ENCODE data around the gene RPL10. TPM values are rescaled to one million over a fixed set of nuclear protein-coding genes. Genes with fewer than 3 reads are reported as not detected.

The RPL10 gene
- total RNA-seq, 1 experiment from 2014 or later: 3,447 TPM

GRCh38 chrX:154401918-154402621 is 3.9 kb downstream of the RPL10 start:
- CTCF ChIA-PET: no interaction called here
- Histone ChIP-seq H3K27me3 (ENCODE audit: insufficient read depth, low read depth) (no peaks in the 10 kb centered on the region), H3K27ac (peak overlapping the region; percentile 97)

GRCh38 chrX:154402622-154403127 is 4.5 kb downstream of the RPL10 start:
- Histone ChIP-seq H3K27me3 (ENCODE audit: insufficient read depth, low read depth) (no peaks in the 10 kb centered on the region), H3F3A (ENCODE audit: insufficient read depth, low read depth) (peaks cover 42% of the 10 kb centered on the region), H4K20me1 (ENCODE audit: insufficient read depth) (peaks cover 22% of the 10 kb centered on the region), H3K9me2 (ENCODE audit: insufficient read depth) (no peaks in the 10 kb centered on the region), H3K36me3 (ENCODE audit: low read depth) (peaks cover 20% of the 10 kb centered on the region), H3K9me3 (ENCODE audit: insufficient read depth, low read depth) (no peaks in the 10 kb centered on the region), H2AFZ (no peak overlapping the region), H3K27ac (0 out of 2 replicates have a peak overlapping the region, but pooled peaks have one; percentile 32), H3K4me2 (no peak overlapping the region), H3K4me1 (replicated peaks; ENCODE audit: insufficient read depth) (peaks cover 6% of the 10 kb centered on the region), H3K4me3 (no peak overlapping the region), H3K79me2 (ENCODE audit: low read depth) (peaks cover 24% of the 10 kb centered on the region)
- TF ChIP-seq EZH2 (IDR thresholded peaks at IDR 0.05; ENCODE audit: low read depth) (no peak), CTCF (conservative IDR thresholded peaks at IDR 0.05) (no peak)
- CTCF ChIA-PET: no interaction called here
- intact Hi-C loops (cut with micrococcal nuclease; ENCODE audit: unreplicated experiment): no loop called here
- POLR2A ChIA-PET (ENCODE audit: unreplicated experiment): no interaction called here
- no peak for DNase-seq
- BruUV-seq (replicated peaks): no TSS peak

More at GRCh38 chrX:154401918-154402621, 3.9 kb downstream of the RPL10 start:
- Histone ChIP-seq H3K79me2 (ENCODE audit: low read depth) (peaks cover 24% of the 10 kb centered on the region), H3K4me2 (no peak overlapping the region), H3K9me2 (ENCODE audit: insufficient read depth) (no peaks in the 10 kb centered on the region), H3K36me3 (ENCODE audit: low read depth) (peaks cover 20% of the 10 kb centered on the region), H2AFZ (no peak overlapping the region), H4K20me1 (ENCODE audit: insufficient read depth) (peaks cover 22% of the 10 kb centered on the region), H3K4me1 (replicated peaks; ENCODE audit: insufficient read depth) (peaks cover 6% of the 10 kb centered on the region), H3K9me3 (ENCODE audit: insufficient read depth, low read depth) (no peaks in the 10 kb centered on the region), H3F3A (ENCODE audit: insufficient read depth, low read depth) (peaks cover 43% of the 10 kb centered on the region), H3K4me3 (no peak overlapping the region)
- intact Hi-C loops (cut with micrococcal nuclease; ENCODE audit: unreplicated experiment): no loop called here
- POLR2A ChIA-PET (ENCODE audit: unreplicated experiment): interaction anchor here (0.6 to 0.8 kb wide), 2 partner anchors 50 to 125 kb away, joined by 3 to 4 read pairs; no protein-coding TSS in a partner anchor
- no TSS peak for BruUV-seq (replicated peaks)
- TF ChIP-seq CTCF (conservative IDR thresholded peaks at IDR 0.05) (no peak), EZH2 (IDR thresholded peaks at IDR 0.05; ENCODE audit: low read depth) (no peak)
- DNase-seq: peak; percentile 29 to 51

GRCh38 chrX:154403192-154403591 is 5.0 kb downstream of the RPL10 start:
- intact Hi-C loops (cut with micrococcal nuclease; ENCODE audit: unreplicated experiment): no loop called here
- H3F3A ChIP-seq (ENCODE audit: insufficient read depth, low read depth): peaks cover 42% of the 10 kb centered on the region
- H3K4me2 ChIP-seq: no peak overlapping the region
- no peak overlapping the region for H2AFZ ChIP-seq
- peaks cover 24% of the 10 kb centered on the region for H3K79me2 ChIP-seq (ENCODE audit: low read depth)
- H3K4me1 ChIP-seq (replicated peaks; ENCODE audit: insufficient read depth): peaks cover 11% of the 10 kb centered on the region
- DNase-seq: no peak
- BruUV-seq (replicated peaks): no TSS peak
- peaks cover 20% of the 10 kb centered on the region for H3K36me3 ChIP-seq (ENCODE audit: low read depth)
- POLR2A ChIA-PET (ENCODE audit: unreplicated experiment): no interaction called here
- CTCF ChIA-PET: no interaction called here
- no peak overlapping the region for H3K27ac ChIP-seq
- no peaks in the 10 kb centered on the region for H3K27me3 ChIP-seq (ENCODE audit: insufficient read depth, low read depth)
- no peak for TF ChIP-seq EZH2 (IDR thresholded peaks at IDR 0.05; ENCODE audit: low read depth)
- TF ChIP-seq CTCF (conservative IDR thresholded peaks at IDR 0.05): no peak
- H3K9me2 ChIP-seq (ENCODE audit: insufficient read depth): no peaks in the 10 kb centered on the region
- H3K4me3 ChIP-seq: no peak overlapping the region
- H3K9me3 ChIP-seq (ENCODE audit: insufficient read depth, low read depth): no peaks in the 10 kb centered on the region
- H4K20me1 ChIP-seq (ENCODE audit: insufficient read depth): peaks cover 22% of the 10 kb centered on the region
